GM12873 (cell line): ENCODE measurements around the gene FOXL3.

Source experiments
- TF ChIP-seq, protein P1 (sequence below): IDR thresholded peaks from 2 replicates; pipeline ENCODE4 v1.5.1; 2012; ENCODE audit warnings: low read depth, mild to moderate bottlenecking, moderate library complexity, low read length, control low read depth; ENCODE audit not compliant: insufficient read depth; ENCODE audit errors: missing control alignments

The FOXL3 gene

GRCh38 chr7:322111-322671 is 32.2 kb downstream of the FOXL3 start:
- TF ChIP-seq, protein P1, sequence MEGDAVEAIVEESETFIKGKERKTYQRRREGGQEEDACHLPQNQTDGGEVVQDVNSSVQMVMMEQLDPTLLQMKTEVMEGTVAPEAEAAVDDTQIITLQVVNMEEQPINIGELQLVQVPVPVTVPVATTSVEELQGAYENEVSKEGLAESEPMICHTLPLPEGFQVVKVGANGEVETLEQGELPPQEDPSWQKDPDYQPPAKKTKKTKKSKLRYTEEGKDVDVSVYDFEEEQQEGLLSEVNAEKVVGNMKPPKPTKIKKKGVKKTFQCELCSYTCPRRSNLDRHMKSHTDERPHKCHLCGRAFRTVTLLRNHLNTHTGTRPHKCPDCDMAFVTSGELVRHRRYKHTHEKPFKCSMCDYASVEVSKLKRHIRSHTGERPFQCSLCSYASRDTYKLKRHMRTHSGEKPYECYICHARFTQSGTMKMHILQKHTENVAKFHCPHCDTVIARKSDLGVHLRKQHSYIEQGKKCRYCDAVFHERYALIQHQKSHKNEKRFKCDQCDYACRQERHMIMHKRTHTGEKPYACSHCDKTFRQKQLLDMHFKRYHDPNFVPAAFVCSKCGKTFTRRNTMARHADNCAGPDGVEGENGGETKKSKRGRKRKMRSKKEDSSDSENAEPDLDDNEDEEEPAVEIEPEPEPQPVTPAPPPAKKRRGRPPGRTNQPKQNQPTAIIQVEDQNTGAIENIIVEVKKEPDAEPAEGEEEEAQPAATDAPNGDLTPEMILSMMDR = peak; percentile 77

DNA sequence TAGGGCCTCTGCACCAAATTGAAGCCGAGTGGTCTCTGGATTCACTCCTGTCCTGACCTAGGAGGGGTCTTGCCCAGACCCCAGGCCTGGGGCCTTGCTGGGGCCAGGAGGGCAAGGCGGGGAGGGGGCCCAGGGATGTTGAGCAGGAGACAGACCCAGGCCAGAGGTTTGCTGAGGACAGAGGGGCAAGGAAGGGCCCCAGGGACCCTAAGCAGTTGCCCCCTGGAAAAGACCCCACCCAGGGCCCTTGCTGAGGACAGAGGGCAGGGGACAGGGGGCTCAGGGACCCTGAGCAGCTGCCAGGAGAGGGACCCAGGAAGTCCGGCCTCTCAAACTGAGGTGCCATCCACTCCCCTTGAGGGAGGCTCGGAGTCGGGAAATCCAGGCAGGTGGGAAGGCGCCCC is 32.7 kb downstream of the FOXL3 start:
- TF ChIP-seq, protein P1 = no peak

- TF ChIP-seq, protein P1 = no peak
Observed at GRCh38 chr7:323410-323809, 33.4 kb downstream of the FOXL3 start.

DNA sequence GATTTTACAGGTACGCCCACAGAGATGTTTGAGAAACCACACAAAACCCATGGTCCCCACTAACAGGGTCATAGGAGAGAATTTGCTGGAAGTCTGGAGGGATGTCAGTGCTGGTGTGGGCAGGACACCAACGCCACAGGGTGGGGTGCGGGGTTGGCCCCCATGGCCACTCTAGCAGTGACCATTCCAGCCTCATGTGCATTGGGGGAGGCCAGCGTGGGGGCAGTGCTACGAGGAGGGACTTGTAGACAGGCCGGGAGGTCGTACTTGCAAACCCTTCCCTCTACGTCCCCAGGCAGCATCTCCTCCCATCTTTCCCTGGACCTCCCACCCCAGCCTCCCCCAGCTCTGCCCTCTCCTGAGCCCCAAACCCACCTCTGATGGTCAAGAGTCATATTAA is 34.0 kb downstream of the FOXL3 start:
- TF ChIP-seq, protein P1 = no peak

- TF ChIP-seq, protein P1 = no peak
Observed at GRCh38 chr7:325051-325798, 35.3 kb downstream of the FOXL3 start.

DNA sequence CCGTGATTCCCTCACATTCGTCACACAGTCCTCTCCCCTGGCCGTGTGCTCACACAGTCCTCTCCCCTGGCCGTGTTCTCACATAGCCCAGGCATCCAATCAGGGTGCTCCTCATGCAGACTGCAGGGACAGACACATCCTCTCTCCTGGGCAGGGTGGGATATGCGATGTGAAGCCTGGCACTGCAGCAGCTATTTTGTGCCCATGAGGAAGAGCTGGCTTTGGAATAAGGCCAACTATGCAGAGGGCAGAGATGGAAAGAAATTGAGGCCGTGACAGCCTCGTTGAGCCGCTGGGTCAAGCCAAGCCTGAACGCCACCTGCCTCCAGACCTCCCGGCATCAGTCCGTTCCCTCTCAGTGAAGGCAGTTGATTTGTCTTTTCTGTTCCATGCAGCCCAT is 35.8 kb downstream of the FOXL3 start:
- TF ChIP-seq, protein P1 = no peak

GRCh38 chr7:326273-326672 is 36.3 kb downstream of the FOXL3 start:
- TF ChIP-seq, protein P1 = no peak
